Measurements from ENCODE around the gene CDH12. TPM values are rescaled to one million over a fixed set of nuclear protein-coding genes. Genes with fewer than 3 reads are reported as not detected.
"Not testable (repeated sequence)": the region's sequence is repeated elsewhere in the genome, so short reads cannot be mapped to it uniquely, and the experiment has no call there.

CDH12 gene
- total RNA-seq, 2 experiments from 2014 or later: not detected

DNA sequence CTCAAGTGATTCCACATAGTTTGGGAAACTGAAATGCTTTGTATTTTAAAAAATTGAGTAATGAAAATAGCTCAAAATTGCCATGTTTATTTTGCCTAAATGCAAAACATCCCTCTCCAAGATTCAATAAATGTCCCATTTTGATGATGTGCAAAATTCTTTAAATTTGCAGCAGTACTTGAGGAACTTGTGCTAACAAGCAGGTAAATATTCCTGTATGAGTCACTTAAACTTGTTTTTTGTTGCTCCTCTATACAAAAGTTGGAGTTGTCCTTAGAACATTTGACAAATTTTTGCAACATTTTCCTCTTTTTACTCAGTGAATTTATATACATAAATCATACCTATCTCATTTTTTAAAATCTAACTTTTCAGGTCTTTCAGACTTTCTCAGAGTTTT is 280.2 kb downstream of the CDH12 start:
- ChIA-PET CTCF (no interaction called here), POLR2A (no interaction called here)
- no peak overlapping the region for H3K27ac Mint-ChIP-seq
- H3K36me3 Mint-ChIP-seq (ENCODE audit: low read depth): no peaks in the 10 kb centered on the region
- DNase-seq: no peak
- H3K4me1 Mint-ChIP-seq: no peaks in the 10 kb centered on the region
- H3K9me3 Mint-ChIP-seq: peaks cover 10% of the 10 kb centered on the region
- H3K27me3 Mint-ChIP-seq: no peaks in the 10 kb centered on the region
- H3K4me3 Mint-ChIP-seq: no peak overlapping the region

DNA sequence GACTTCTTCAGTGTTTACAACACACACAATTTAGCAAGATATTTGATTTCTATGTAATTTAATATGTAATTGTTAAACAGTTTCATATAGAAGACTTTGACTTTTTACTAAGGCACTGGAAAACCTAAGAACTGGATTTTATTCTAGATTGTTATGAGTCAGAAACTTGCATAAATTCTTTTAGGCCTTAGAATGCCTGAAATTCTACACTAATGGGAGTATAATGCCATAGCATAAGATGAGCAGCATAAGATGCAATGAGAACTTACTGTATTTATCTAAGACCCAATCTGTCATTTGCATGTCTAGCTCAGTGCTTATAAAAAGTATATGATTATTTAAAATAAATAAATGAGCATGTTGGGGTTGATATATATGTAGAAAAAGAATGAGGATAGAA is 285.2 kb downstream of the CDH12 start:
- Mint-ChIP-seq H3K9me3 (peaks cover 17% of the 10 kb centered on the region), H3K4me3 (no peak overlapping the region), H3K36me3 (ENCODE audit: low read depth) (no peaks in the 10 kb centered on the region), H3K27me3 (no peaks in the 10 kb centered on the region), H3K4me1 (no peaks in the 10 kb centered on the region), H3K27ac (no peak overlapping the region)
- no peak for DNase-seq
- CTCF ChIA-PET: interaction anchor here (0.5 kb wide), 1 partner anchor 225 kb away, joined by 10 read pairs; no protein-coding TSS in a partner anchor
- POLR2A ChIA-PET: no interaction called here

DNA sequence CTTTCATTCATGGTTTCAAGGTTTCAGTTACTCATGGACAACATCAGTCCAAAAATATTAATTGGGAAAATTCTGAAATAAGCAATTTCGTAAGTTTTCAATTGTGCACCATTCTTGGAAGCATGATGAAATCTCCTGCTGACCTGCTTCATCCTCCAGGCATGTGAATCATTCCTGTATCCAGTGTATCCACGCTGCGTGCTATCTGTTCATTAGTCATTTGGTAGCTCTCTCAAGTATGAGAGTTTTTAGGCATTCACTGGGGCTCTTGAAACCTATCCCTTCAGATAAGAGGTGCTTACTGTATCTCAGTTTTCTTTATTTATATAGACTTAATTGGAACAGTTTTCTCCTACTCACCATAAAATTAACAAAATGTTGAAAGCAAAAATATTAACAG is 293.0 kb downstream of the CDH12 start:
- Mint-ChIP-seq H3K27ac (no peak overlapping the region), H3K4me1 (no peaks in the 10 kb centered on the region), H3K4me3 (no peak overlapping the region), H3K36me3 (ENCODE audit: low read depth) (no peaks in the 10 kb centered on the region), H3K9me3 (peaks cover 4% of the 10 kb centered on the region), H3K27me3 (no peaks in the 10 kb centered on the region)
- DNase-seq: no peak
- ChIA-PET POLR2A (no interaction called here), CTCF (no interaction called here)

DNA sequence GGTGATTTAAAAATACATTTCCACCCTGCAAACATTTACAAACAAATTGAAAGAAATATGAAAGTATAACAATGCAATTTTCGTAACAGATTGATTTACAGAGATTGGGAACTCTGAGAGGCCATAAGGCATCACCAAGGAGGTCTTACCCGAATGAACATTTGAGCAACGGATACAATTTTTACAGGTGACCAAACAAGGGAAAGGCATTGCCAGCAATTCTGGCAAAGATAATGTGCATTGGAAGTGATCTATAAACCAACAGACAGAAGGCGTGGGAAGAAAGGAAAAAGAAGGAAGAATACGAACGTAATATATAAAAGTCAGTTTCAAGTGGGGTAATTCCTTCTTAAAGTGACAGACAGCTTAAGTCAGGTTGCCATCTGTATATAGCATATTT is 295.9 kb downstream of the CDH12 start:
- ChIA-PET CTCF (no interaction called here), POLR2A (no interaction called here)
- DNase-seq: no peak
- Mint-ChIP-seq H3K9me3 (no peaks in the 10 kb centered on the region), H3K36me3 (ENCODE audit: low read depth) (no peaks in the 10 kb centered on the region), H3K4me1 (no peaks in the 10 kb centered on the region), H3K27me3 (no peaks in the 10 kb centered on the region), H3K27ac (no peak overlapping the region), H3K4me3 (no peak overlapping the region)

DNA sequence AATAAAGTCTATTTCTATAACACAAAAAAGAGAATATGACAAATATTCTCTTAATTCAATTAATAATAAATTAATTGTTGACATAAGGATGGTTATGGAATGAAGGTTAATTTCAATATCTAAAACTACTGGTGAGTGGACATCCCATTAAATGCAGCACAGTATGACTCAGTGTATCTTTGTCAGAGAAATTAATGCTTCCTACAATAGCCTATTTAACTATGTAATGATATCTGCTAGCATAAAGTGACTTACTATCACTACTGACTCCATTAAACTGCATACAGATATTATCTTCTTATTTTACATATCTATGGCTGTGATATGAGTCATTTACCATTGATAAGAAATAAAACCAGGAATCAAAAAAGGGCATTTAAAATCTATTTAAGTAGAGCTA is 298.7 kb downstream of the CDH12 start:
- ChIA-PET CTCF (no interaction called here), POLR2A (no interaction called here)
- H3K36me3 Mint-ChIP-seq (ENCODE audit: low read depth): no peaks in the 10 kb centered on the region
- H3K27me3 Mint-ChIP-seq: no peaks in the 10 kb centered on the region
- no peaks in the 10 kb centered on the region for H3K4me1 Mint-ChIP-seq
- DNase-seq: no peak
- no peaks in the 10 kb centered on the region for H3K9me3 Mint-ChIP-seq
- no peak overlapping the region for H3K27ac Mint-ChIP-seq
- H3K4me3 Mint-ChIP-seq: no peak overlapping the region

DNA sequence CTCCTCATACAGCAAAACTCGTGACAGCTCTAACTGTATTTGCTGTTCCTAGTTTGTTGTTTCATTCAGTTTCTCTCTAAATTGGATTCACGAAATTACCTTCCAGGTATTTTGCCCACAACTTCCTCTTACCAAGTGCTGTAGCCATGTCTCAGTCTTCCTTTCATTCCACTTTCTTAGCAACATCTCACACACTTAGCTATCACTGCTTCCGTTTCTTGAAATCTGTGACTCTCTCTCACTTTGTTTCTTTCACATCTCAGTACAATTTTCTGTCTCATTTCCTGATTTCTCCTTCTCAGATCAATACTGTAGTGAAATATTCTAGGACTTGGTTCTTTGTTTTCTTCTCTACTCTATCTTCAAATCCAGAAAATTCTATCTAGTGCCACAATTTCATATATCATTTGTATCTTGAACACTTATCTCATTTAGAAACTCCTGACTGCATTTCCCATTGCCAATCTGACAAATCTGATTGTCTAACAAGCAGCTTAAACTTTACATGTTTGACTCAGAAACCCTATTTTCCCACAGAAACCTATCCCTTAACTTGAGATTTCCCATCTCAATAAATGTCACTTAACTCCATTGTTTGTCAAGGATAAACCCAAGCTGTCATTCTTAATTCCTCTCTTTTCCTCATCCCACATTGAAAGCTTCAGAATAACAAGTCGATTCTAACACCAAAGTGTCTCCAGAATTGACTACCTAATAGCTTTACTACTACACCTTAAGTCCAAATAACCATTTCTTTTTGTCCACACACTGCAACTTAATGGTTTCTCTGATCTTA is 303.1 kb downstream of the CDH12 start:
- ChIA-PET POLR2A (no interaction called here), CTCF (no interaction called here)
- no peaks in the 10 kb centered on the region for H3K27me3 Mint-ChIP-seq
- no peaks in the 10 kb centered on the region for H3K4me1 Mint-ChIP-seq
- no peak for DNase-seq
- no peak overlapping the region for H3K4me3 Mint-ChIP-seq
- no peaks in the 10 kb centered on the region for H3K9me3 Mint-ChIP-seq
- no peaks in the 10 kb centered on the region for H3K36me3 Mint-ChIP-seq (ENCODE audit: low read depth)
- H3K27ac Mint-ChIP-seq: no peak overlapping the region

DNA sequence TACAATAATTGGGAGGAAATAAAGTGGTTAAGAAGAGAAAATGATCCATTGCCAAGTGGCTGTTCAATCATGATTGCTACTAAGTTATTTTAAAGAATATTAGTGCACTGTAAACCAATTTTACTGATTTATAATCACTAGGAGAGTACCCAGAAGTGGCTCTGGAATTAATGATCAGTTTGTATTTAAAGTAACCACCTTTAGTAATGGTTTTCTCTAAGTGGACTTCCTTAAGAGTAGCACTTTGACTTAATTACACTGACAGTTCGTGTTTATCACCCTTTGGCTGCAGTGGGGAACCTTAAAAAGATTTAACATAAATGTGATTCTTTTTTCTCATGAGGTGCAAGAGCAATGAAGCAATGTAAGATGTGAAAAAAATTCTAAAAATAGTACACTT is 310.8 kb downstream of the CDH12 start:
- ChIA-PET POLR2A (no interaction called here), CTCF (no interaction called here)
- no peak overlapping the region for H3K4me3 Mint-ChIP-seq
- no peaks in the 10 kb centered on the region for H3K9me3 Mint-ChIP-seq
- no peaks in the 10 kb centered on the region for H3K27me3 Mint-ChIP-seq
- no peaks in the 10 kb centered on the region for H3K4me1 Mint-ChIP-seq
- no peak for DNase-seq
- no peak overlapping the region for H3K27ac Mint-ChIP-seq
- no peaks in the 10 kb centered on the region for H3K36me3 Mint-ChIP-seq (ENCODE audit: low read depth)

DNA sequence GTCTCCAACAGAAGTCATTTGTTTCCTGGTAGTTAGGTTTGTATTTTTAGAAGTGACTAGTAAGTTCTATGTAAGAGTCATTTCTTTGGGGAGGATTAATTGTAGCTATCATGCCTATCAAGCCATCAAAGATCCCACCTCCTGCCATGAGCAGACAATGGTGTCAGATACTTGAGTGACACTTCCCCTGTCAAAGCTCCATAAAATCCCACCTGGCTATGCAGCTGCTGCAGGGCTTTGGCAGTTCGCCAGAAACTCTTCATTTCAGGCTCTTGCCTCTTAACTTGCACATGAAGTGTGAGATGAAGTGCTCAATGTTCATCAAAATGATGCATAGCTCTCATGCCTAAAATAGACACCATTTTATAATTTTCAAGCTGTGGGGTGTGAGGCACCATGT is 312.1 kb downstream of the CDH12 start:
- ChIA-PET CTCF (no interaction called here), POLR2A (no interaction called here)
- no peaks in the 10 kb centered on the region for H3K27me3 Mint-ChIP-seq

DNA sequence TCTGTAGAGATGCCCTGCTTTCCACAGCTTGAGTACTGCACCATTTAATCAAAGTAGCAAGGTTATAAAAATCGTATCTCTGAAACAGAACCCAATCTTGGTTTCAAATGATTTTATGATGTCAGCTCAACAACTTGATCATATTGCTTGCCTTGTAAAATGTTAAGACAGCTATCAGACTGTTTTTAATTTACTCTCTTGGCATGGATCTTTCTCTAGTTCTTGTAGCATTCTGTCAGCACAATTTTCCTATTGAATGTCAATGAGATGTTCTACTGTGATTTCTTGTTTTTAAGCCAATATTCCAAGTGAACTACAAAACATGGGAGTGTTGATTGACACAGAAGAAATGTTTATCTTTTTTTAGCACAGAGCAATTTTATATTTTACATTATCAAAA is 313.4 kb downstream of the CDH12 start:
- no peaks in the 10 kb centered on the region for H3K9me3 Mint-ChIP-seq
- no peaks in the 10 kb centered on the region for H3K4me1 Mint-ChIP-seq
- ChIA-PET POLR2A (no interaction called here), CTCF (no interaction called here)
- no peak overlapping the region for H3K4me3 Mint-ChIP-seq
- H3K27me3 Mint-ChIP-seq: no peaks in the 10 kb centered on the region
- H3K36me3 Mint-ChIP-seq (ENCODE audit: low read depth): no peaks in the 10 kb centered on the region
- DNase-seq: no peak
- no peak overlapping the region for H3K27ac Mint-ChIP-seq

More for the DNA sequence above, 312.1 kb downstream of the CDH12 start:
- Mint-ChIP-seq H3K4me3 (no peak overlapping the region), H3K36me3 (ENCODE audit: low read depth) (no peaks in the 10 kb centered on the region), H3K4me1 (no peaks in the 10 kb centered on the region), H3K9me3 (no peaks in the 10 kb centered on the region), H3K27ac (no peak overlapping the region)
- DNase-seq: no peak

- DNase-seq: no peak
- H3K27ac Mint-ChIP-seq: no peak overlapping the region
- no peak overlapping the region for H3K4me3 Mint-ChIP-seq
- no peaks in the 10 kb centered on the region for H3K27me3 Mint-ChIP-seq
- peaks cover 2% of the 10 kb centered on the region for H3K9me3 Mint-ChIP-seq
- H3K36me3 Mint-ChIP-seq (ENCODE audit: low read depth): no peaks in the 10 kb centered on the region
- no peaks in the 10 kb centered on the region for H3K4me1 Mint-ChIP-seq
- POLR2A ChIA-PET: no interaction called here
- CTCF ChIA-PET: no interaction called here
Measured at GRCh38 chr5:22531986-22532385, 321.2 kb downstream of the CDH12 start.

DNA sequence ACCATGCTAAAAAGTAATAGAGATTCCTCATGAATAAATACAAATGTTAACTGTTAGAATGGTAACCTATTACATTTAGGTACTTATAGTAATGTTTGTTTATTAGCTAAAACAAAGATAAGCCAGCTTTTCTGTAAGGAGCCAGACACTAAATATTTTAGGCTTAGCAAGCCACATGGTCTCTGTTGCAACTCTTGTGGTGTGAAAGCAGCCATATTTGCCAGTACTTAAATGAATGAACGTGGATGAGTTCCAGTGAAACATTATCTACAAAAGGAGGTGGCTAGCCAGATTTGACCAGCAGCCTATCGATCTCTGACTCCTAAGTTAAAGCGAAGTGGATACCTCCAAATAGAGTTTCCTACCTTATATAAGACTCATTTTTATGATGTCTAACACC is 331.6 kb downstream of the CDH12 start:
- Mint-ChIP-seq H3K27ac (no peak overlapping the region), H3K27me3 (no peaks in the 10 kb centered on the region), H3K4me1 (no peaks in the 10 kb centered on the region), H3K36me3 (ENCODE audit: low read depth) (no peaks in the 10 kb centered on the region), H3K9me3 (peaks cover 2% of the 10 kb centered on the region), H3K4me3 (no peak overlapping the region)
- ChIA-PET CTCF (no interaction called here), POLR2A (no interaction called here)
- no peak for DNase-seq

DNA sequence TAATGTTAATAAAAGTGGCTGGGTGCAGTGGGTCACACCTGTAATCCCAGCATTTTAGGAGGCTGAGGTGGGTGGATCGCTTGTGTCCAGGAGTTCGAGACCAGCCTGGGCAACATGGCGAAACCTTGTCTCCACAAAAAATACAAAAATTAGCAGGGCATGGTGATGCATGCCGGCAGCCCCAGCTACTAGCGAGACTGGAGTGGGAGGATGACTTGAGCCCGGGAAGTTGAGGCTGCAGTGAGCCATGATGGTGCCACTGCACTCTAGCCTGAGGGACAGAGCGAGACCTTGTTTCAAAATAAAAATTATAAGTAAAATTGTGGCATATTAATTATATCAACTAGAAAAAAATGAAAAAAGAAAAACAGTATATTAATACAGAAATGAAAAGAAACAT is 336.6 kb downstream of the CDH12 start:
- CTCF ChIA-PET, POLR2A ChIA-PET: not testable (repeated sequence)

DNA sequence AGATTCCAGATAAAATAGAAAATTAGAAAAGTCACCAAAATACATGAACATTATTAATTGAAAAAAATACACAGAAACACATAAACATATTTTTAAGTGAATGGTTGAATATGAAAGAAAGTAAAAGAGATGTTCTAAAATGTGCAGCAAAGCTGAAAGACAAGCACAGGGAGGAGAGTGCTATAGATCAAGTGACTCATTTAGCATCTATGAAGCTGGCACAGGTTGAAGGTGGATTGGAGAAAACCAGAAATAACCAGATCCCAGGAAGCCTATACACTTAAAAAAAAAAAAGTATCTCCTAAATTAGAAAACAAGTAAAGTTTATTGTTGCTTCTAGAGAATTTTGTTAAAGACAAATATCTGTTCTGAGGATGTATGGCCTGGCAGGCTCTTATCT is 338.9 kb downstream of the CDH12 start:
- H3K9me3 Mint-ChIP-seq: peaks cover 3% of the 10 kb centered on the region
- DNase-seq: no peak
- H3K27me3 Mint-ChIP-seq: no peaks in the 10 kb centered on the region
- ChIA-PET POLR2A (no interaction called here), CTCF (no interaction called here)
- H3K27ac Mint-ChIP-seq: no peak overlapping the region
- H3K36me3 Mint-ChIP-seq (ENCODE audit: low read depth): no peaks in the 10 kb centered on the region
- no peak overlapping the region for H3K4me3 Mint-ChIP-seq
- no peaks in the 10 kb centered on the region for H3K4me1 Mint-ChIP-seq

More for the DNA sequence above, 336.6 kb downstream of the CDH12 start:
- H3K4me3 Mint-ChIP-seq; H3K27ac Mint-ChIP-seq; H3K36me3 Mint-ChIP-seq (ENCODE audit: low read depth); DNase-seq; H3K4me1 Mint-ChIP-seq; H3K9me3 Mint-ChIP-seq; H3K27me3 Mint-ChIP-seq: not testable (repeated sequence)

DNA sequence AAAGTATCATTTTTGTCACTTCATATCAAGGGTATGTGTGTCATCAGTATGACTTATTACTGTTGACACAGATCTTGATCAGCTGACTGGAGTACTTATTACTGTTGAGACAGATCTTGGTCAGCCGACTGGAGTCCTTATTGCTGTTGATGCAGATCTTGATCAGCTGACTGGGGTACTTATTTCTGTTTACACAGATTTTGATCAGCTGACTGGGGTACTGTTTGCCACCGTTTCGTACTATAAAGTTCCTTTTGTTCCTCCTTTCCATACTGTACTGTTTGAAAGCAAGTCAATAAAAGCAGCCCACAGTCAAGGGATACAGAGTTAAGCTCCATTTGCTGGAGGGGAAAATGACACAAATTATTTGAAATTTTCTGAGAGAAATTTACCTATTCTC is 347.3 kb downstream of the CDH12 start:
- Mint-ChIP-seq H3K27me3 (no peaks in the 10 kb centered on the region), H3K36me3 (ENCODE audit: low read depth) (no peaks in the 10 kb centered on the region), H3K9me3 (peaks cover 4% of the 10 kb centered on the region), H3K4me3 (no peak overlapping the region), H3K27ac (no peak overlapping the region), H3K4me1 (no peaks in the 10 kb centered on the region)
- ChIA-PET CTCF (no interaction called here), POLR2A (no interaction called here)
- no peak for DNase-seq

All from activated CD4-positive, alpha-beta T cell treated with anti-CD3 and anti-CD28 coated beads, Interleukin-2, amount 10 ng/mL, durations not matched to agents 7 days and 5 days (primary cell).